ENCODE measurements around the gene PSMG1.
"Not testable (repeated sequence)": the region's sequence is repeated elsewhere in the genome, so short reads cannot be mapped to it uniquely, and the experiment has no call there.

PSMG1 gene

GRCh38 chr21:39155578-39155977, 27.7 kb downstream of the PSMG1 start:
- ATAC-seq: no peak
- H3K27ac Mint-ChIP-seq: no peak overlapping the region
- H3K36me3 Mint-ChIP-seq (ENCODE audit: low read depth): no peaks in the 10 kb centered on the region
- H3K4me1 Mint-ChIP-seq: no peaks in the 10 kb centered on the region
- DNase-seq: no peak
- no peak overlapping the region for H3K4me3 Mint-ChIP-seq
- no peaks in the 10 kb centered on the region for H3K27me3 Mint-ChIP-seq
- no peaks in the 10 kb centered on the region for H3K9me3 Mint-ChIP-seq

DNA sequence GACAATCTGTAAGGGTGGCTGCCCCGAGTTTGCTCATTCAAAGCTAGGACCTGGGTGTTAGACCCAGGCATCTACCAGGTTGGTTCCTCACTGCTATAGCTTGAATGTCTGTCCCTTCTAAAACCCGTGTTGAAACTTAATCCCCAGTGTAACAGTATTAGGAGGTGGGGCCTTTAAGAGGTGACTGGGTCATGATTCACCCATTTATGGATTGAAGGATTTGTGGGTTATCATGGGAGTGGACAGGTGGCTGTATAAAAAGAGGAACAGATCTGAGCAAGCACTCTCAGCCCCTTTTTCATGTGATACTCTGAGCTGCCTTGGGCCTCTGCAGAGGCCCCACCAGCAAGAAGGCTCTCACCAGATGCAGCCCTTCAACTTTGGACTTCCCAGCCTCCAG, 29.4 kb downstream of the PSMG1 start:
- no peak for DNase-seq
- H3K9me3 Mint-ChIP-seq: no peaks in the 10 kb centered on the region
- H3K27me3 Mint-ChIP-seq: no peaks in the 10 kb centered on the region
- H3K36me3 Mint-ChIP-seq (ENCODE audit: low read depth): no peaks in the 10 kb centered on the region
- H3K4me3 Mint-ChIP-seq: no peak overlapping the region
- ATAC-seq: no peak
- H3K4me1 Mint-ChIP-seq: no peaks in the 10 kb centered on the region
- H3K27ac Mint-ChIP-seq: no peak overlapping the region

GRCh38 chr21:39153373-39153772, 29.9 kb downstream of the PSMG1 start:
- H3K4me1 Mint-ChIP-seq: no peaks in the 10 kb centered on the region
- no peaks in the 10 kb centered on the region for H3K9me3 Mint-ChIP-seq
- DNase-seq: no peak
- no peak overlapping the region for H3K4me3 Mint-ChIP-seq
- no peak overlapping the region for H3K27ac Mint-ChIP-seq
- H3K27me3 Mint-ChIP-seq: no peaks in the 10 kb centered on the region
- no peak for ATAC-seq
- no peaks in the 10 kb centered on the region for H3K36me3 Mint-ChIP-seq (ENCODE audit: low read depth)

DNA sequence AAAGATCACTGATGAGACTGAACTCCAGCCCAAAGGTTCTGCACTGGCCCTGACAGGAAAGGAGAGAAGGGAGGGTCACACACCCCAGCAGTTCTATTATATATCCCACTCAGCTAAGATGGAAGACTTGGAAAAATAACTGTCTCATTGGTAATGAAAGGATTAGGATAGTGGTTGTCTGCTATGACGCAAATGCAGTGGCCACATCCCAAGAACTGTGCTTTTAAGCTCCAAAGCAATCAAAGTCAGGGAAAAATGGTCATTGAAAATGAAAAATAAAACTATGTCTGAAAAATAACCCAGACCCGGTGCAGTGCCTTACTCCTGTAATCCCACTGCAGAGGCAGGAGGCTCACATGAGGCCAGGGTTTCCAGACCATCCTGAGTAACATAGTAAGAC, 31.0 kb downstream of the PSMG1 start:
- no peak overlapping the region for H3K27ac Mint-ChIP-seq
- no peaks in the 10 kb centered on the region for H3K36me3 Mint-ChIP-seq (ENCODE audit: low read depth)
- no peaks in the 10 kb centered on the region for H3K27me3 Mint-ChIP-seq
- H3K9me3 Mint-ChIP-seq: no peaks in the 10 kb centered on the region
- H3K4me3 Mint-ChIP-seq: no peak overlapping the region
- no peaks in the 10 kb centered on the region for H3K4me1 Mint-ChIP-seq
- DNase-seq (no peak), ATAC-seq (no peak)

- no peak for DNase-seq
- Mint-ChIP-seq H3K4me3 (no peak overlapping the region), H3K36me3 (ENCODE audit: low read depth) (no peaks in the 10 kb centered on the region), H3K27ac (no peak overlapping the region), H3K9me3 (no peaks in the 10 kb centered on the region), H3K27me3 (no peaks in the 10 kb centered on the region), H3K4me1 (no peaks in the 10 kb centered on the region)
- no peak for ATAC-seq
Observed at GRCh38 chr21:39150877-39151276, 32.4 kb downstream of the PSMG1 start.

DNA sequence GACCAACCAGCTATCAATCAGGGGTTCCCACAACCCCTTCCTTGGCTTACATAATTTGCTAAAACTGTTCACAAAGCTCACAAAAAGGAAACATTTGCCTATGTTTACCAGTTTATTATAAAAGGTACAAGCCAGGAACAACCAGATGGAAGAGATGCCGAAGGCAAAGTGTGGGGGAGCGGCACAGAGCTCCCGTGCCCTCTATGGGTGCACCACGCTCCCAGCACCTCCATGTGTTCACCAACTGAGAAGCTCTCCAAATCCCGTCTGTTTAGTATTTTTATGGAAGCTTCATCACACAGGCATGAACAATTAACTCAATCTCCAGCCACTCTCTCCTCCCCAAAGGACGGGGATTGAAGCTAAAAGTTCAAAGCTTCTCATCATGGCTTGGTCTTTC, 32.9 kb downstream of the PSMG1 start:
- ATAC-seq: no peak
- H3K9me3 Mint-ChIP-seq: no peaks in the 10 kb centered on the region
- H3K27ac Mint-ChIP-seq: no peak overlapping the region
- H3K27me3 Mint-ChIP-seq: no peaks in the 10 kb centered on the region
- no peaks in the 10 kb centered on the region for H3K4me1 Mint-ChIP-seq
- no peak for DNase-seq
- no peaks in the 10 kb centered on the region for H3K36me3 Mint-ChIP-seq (ENCODE audit: low read depth)
- no peak overlapping the region for H3K4me3 Mint-ChIP-seq

- no peaks in the 10 kb centered on the region for H3K27me3 Mint-ChIP-seq
- ATAC-seq: no peak
- no peak for DNase-seq
Observed at GRCh38 chr21:39149882-39150281, 33.4 kb downstream of the PSMG1 start.

GRCh38 chr21:39148975-39149374, 34.3 kb downstream of the PSMG1 start:
- Mint-ChIP-seq H3K36me3 (ENCODE audit: low read depth) (no peaks in the 10 kb centered on the region), H3K4me1 (no peaks in the 10 kb centered on the region), H3K9me3 (no peaks in the 10 kb centered on the region), H3K4me3 (no peak overlapping the region), H3K27me3 (no peaks in the 10 kb centered on the region), H3K27ac (no peak overlapping the region)
- DNase-seq: no peak
- ATAC-seq: no peak

More at GRCh38 chr21:39149882-39150281, 33.4 kb downstream of the PSMG1 start:
- Mint-ChIP-seq H3K4me1 (no peaks in the 10 kb centered on the region), H3K9me3 (no peaks in the 10 kb centered on the region), H3K4me3 (no peak overlapping the region), H3K27ac (no peak overlapping the region), H3K36me3 (ENCODE audit: low read depth) (no peaks in the 10 kb centered on the region)

DNA sequence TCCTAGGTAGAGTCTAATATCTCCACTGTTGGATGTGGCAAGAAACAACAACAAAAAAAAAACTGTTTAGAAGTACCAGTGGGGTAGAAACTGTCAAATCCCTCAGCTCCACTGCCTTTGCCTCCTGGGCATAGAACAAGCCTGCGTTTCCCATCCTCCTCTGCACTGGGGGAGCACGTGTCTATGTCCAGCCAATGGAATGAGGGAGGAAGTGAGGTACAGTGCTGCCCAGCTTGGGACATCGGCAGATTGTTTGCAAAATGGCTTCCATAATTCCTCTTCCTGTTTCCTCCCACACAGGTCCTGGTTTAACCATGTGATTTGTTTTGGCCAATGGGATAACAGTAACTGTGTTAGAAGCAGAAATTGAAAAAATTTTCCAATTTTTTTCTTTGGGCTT, 39.1 kb downstream of the PSMG1 start:
- DNase-seq (no peak), ATAC-seq (no peak)
- Mint-ChIP-seq H3K4me3 (no peak overlapping the region), H3K27me3 (no peaks in the 10 kb centered on the region), H3K4me1 (no peaks in the 10 kb centered on the region), H3K27ac (no peak overlapping the region), H3K36me3 (ENCODE audit: low read depth) (no peaks in the 10 kb centered on the region), H3K9me3 (no peaks in the 10 kb centered on the region)

- no peak overlapping the region for H3K4me3 Mint-ChIP-seq
- H3K36me3 Mint-ChIP-seq (ENCODE audit: low read depth): no peaks in the 10 kb centered on the region
- no peaks in the 10 kb centered on the region for H3K9me3 Mint-ChIP-seq
- no peak for ATAC-seq
- no peak for DNase-seq
- no peaks in the 10 kb centered on the region for H3K4me1 Mint-ChIP-seq
- H3K27ac Mint-ChIP-seq: no peak overlapping the region
- H3K27me3 Mint-ChIP-seq: no peaks in the 10 kb centered on the region
Observed at GRCh38 chr21:39142972-39143371, 40.3 kb downstream of the PSMG1 start.

- no peak for ATAC-seq
- Mint-ChIP-seq H3K27ac (no peak overlapping the region), H3K27me3 (no peaks in the 10 kb centered on the region), H3K4me1 (no peaks in the 10 kb centered on the region), H3K4me3 (no peak overlapping the region), H3K36me3 (ENCODE audit: low read depth) (no peaks in the 10 kb centered on the region), H3K9me3 (no peaks in the 10 kb centered on the region)
- DNase-seq: no peak
Observed at GRCh38 chr21:39141502-39141901, 41.7 kb downstream of the PSMG1 start.

DNA sequence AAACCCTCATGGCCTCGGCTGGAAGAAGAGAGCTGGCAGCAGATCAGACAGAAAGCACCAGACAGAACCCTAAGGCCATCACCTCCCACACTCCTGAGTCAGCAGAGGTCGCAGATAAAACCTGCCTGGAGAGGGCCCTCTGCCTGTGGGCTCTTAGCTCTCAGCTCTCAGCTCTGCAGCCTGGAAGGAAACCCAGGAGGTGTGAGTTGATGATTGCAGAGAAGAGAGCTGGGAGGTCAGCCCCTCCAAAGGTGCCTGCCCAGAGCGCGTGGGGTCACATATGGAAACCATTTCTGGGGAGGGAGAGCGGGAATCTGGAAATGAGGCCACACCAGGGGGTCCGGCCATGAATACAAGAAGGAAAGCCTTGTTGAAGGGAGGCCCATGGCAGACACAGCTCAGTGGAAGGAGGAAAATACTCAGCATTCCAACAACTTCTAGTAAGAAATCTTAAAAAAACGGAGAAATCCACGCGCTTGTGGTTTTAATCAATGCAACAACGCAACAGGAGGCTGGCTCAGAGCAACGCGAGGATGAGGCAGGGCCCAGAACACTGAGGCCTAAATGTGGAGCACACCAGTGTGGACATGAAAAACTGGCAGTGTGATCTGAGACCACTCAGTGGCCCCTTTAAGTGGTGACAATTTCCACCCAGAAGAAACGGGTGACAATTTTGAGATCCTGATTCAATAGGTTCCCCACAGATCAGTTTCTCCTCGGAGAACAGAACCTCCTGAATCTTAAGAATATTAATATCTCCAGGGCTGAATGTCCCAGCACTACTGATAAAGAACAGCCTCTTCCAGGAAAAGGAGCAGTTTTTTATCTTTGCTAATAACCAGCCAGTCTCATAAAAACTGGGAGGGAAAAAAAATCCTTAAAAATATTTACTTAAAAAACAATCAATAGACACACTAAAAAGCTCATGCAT, 45.7 kb downstream of the PSMG1 start:
- no peaks in the 10 kb centered on the region for H3K36me3 Mint-ChIP-seq (ENCODE audit: low read depth)
- no peak for DNase-seq
- H3K4me3 Mint-ChIP-seq: no peak overlapping the region
- H3K27ac Mint-ChIP-seq: no peak overlapping the region
- H3K27me3 Mint-ChIP-seq: no peaks in the 10 kb centered on the region
- ATAC-seq: peak; percentile 49
- H3K4me1 Mint-ChIP-seq: no peaks in the 10 kb centered on the region
- no peaks in the 10 kb centered on the region for H3K9me3 Mint-ChIP-seq

DNA sequence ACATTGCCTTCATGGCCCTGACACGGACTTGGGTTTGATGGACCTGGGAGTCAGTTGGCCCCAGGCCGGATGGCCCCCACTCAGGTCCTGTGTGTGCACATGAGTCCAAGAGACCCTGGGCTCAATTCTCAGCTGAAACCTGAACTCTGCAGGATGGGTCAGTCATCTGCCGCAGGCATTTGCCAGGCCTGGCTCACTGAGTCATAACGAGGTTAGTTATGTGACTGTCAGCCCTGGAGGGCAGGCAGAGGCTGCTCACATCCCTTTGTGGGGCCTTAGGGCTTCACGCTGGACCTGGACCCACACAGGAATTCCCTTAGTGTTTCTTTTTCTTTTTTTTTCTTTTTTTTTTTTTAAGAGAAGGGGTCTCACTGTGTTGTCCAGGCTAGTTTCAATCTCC, 46.5 kb downstream of the PSMG1 start:
- Mint-ChIP-seq H3K27ac (no peak overlapping the region), H3K9me3 (no peaks in the 10 kb centered on the region), H3K36me3 (ENCODE audit: low read depth) (no peaks in the 10 kb centered on the region), H3K4me1 (no peaks in the 10 kb centered on the region), H3K4me3 (no peak overlapping the region), H3K27me3 (no peaks in the 10 kb centered on the region)
- ATAC-seq: no peak
- DNase-seq: no peak

- not testable (repeated sequence) for H3K4me3 Mint-ChIP-seq; H3K9me3 Mint-ChIP-seq; H3K27me3 Mint-ChIP-seq; H3K27ac Mint-ChIP-seq; H3K36me3 Mint-ChIP-seq (ENCODE audit: low read depth); H3K4me1 Mint-ChIP-seq; DNase-seq; ATAC-seq
Observed at GRCh38 chr21:39136138-39136537, 47.1 kb downstream of the PSMG1 start.

- Mint-ChIP-seq H3K9me3 (no peaks in the 10 kb centered on the region), H3K27me3 (no peaks in the 10 kb centered on the region)
Observed at GRCh38 chr21:39134288-39134810, 48.9 kb downstream of the PSMG1 start.

More at GRCh38 chr21:39134288-39134810, 48.9 kb downstream of the PSMG1 start:
- Mint-ChIP-seq H3K36me3 (ENCODE audit: low read depth) (no peaks in the 10 kb centered on the region), H3K27ac (no peak overlapping the region), H3K4me3 (no peak overlapping the region), H3K4me1 (no peaks in the 10 kb centered on the region)
- no peak for DNase-seq
- no peak for ATAC-seq
